Skeletal muscle tissue (tissue), 4 donors: Measurements from ENCODE around the gene PAM16. TPM values are rescaled to one million over a fixed set of nuclear protein-coding genes. Genes with fewer than 3 reads are reported as not detected.
"Not testable (repeated sequence)": the region's sequence is repeated elsewhere in the genome, so short reads cannot be mapped to it uniquely, and the experiment has no call there.

Experiments
- H3K27ac ChIP-seq: one replicate; pipeline ENCODE4 v1.7.0; 2013; ENCODE audit warnings: mild to moderate bottlenecking, low read depth, low read length, inconsistent platforms
- H3K27me3 ChIP-seq, 3 donors: one replicate each; pipeline ENCODE4 v1.7.0; 2013; ENCODE audit warnings: low read length in 3 of 3; ENCODE audit not compliant: control insufficient read depth in 3 of 3, insufficient read depth in 3 of 3
- H3K36me3 ChIP-seq, 3 donors: one replicate each; pipeline ENCODE4 v1.7.0; 2013; ENCODE audit warnings: low read length in 3 of 3; ENCODE audit not compliant: control insufficient read depth in 3 of 3, insufficient read depth in 3 of 3
- H3K4me1 ChIP-seq, 3 donors: one replicate each; pipeline ENCODE4 v1.7.0; 2013; ENCODE audit warnings: low read length in 3 of 3, mild to moderate bottlenecking in 3 of 3; ENCODE audit not compliant: control insufficient read depth in 3 of 3, insufficient read depth in 3 of 3
- H3K4me3 ChIP-seq, 3 donors: one replicate each; pipeline ENCODE4 v1.7.0; 2013; ENCODE audit warnings: low read length in 3 of 3
- H3K9ac ChIP-seq, 3 donors: one replicate each; pipeline ENCODE4 v1.7.0; 2013; ENCODE audit warnings: low read length in 3 of 3, mild to moderate bottlenecking in 3 of 3, moderate library complexity in 2 of 3, low read depth in 1 of 3
- H3K9me3 ChIP-seq, 3 donors: one replicate each; pipeline ENCODE4 v1.7.0; 2013; ENCODE audit warnings: low read length in 3 of 3; ENCODE audit not compliant: control insufficient read depth in 3 of 3
- total RNA-seq: library from RNA; depleted of rRNA; stranded (reverse); fragments of >200 nt; gene quantifications from one replicate; pipeline ENCODE4 v1.2.3, GENCODE V29; 2014
- donor health status: Osteomylitis.

PAM16 gene
- total RNA-seq, 1 donor from 2014 or later: 32.9 TPM

- Histone ChIP-seq H3K4me1 (peaks cover 0 to 4% (median 0%) of the 10 kb centered on the region in 3 donors), H3K4me3 (no peak overlapping the region), H3K27ac (no peak overlapping the region), H3K9me3 (no peaks in the 10 kb centered on the region), H3K36me3 (peaks cover 4 to 20% (median 11%) of the 10 kb centered on the region in 3 donors), H3K27me3 (peaks cover 0 to 4% (median 0%) of the 10 kb centered on the region in 3 donors), H3K9ac (no peak overlapping the region)
These were observed 16.2 kb downstream of the PAM16 start for GRCh38 chr16:4334724-4335495.

GRCh38 chr16:4333714-4334113 lies 17.4 kb downstream of the PAM16 start:
- H3K36me3 ChIP-seq: peaks cover 0 to 17% (median 9%) of the 10 kb centered on the region in 3 donors
- not testable (repeated sequence) for H3K27ac ChIP-seq, H3K4me3 ChIP-seq, H3K27me3 ChIP-seq, H3K9me3 ChIP-seq, H3K9ac ChIP-seq
- H3K4me1 ChIP-seq: peaks cover 8 to 12% (median 10%) of the 10 kb centered on the region in 3 donors

DNA sequence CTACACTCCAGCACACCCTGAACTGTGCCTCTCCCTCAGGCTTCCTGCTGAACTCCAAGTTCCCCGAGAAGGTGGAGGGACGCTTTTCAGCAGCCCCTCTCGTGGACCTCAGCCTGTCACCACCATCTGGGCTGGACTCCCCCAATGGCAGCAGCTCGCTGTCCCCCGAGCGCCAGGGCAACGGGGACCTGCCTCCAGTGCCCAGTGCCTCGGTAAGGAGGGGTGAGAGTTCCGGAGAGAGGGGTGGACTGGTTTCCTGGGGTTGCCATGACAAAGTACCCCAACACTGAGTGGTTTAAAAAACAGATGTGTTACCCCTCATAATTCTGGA lies 17.8 kb downstream of the PAM16 start:
- Histone ChIP-seq H3K27me3 (peaks cover 0 to 4% (median 0%) of the 10 kb centered on the region in 3 donors), H3K4me1 (peaks cover 12 to 17% (median 14%) of the 10 kb centered on the region in 3 donors), H3K9ac (no peak overlapping the region), H3K36me3 (peaks cover 0 to 17% (median 7%) of the 10 kb centered on the region in 3 donors), H3K9me3 (no peaks in the 10 kb centered on the region), H3K27ac (no peak overlapping the region), H3K4me3 (no peak overlapping the region)

DNA sequence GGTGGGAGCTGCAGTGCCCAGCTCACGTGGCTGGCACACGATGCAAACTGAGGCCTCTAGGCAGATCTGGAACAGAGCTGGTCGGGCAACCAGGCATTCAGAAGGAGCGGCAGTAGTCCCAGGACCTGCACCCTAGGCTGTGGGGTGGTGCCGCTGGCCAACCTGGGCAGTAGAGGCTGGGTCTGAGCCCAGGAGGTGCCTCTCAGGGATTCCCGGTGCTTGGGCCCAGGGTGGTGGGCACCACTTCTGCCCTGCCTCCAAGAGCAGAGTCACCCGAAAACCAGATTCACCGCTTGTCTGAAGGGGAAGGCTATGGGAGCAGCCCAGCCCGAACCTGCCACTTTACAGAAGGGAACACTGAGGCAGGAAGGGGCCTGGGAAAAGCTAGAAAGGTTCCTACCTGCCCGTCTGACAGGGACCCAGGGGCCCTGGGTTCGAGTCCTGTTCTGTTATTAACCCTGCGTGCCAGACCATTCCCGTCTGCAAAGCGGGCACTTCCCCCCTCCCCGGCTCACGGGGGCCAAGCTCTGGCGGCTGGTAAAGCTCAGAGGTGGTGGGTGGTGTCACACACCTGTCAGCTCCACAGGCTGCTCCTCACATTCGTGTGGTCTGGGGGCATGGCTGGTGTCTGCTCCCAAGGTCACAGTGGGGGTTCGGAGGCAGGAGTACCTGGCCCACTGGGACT lies 18.4 kb downstream of the PAM16 start:
- no peak overlapping the region for H3K4me3 ChIP-seq
- peaks cover 16 to 21% (median 19%) of the 10 kb centered on the region in 3 donors for H3K4me1 ChIP-seq
- peaks cover 0 to 4% (median 0%) of the 10 kb centered on the region in 3 donors for H3K27me3 ChIP-seq
- H3K9me3 ChIP-seq: no peaks in the 10 kb centered on the region
- peaks cover 0 to 17% (median 7%) of the 10 kb centered on the region in 3 donors for H3K36me3 ChIP-seq
- H3K27ac ChIP-seq: no peak overlapping the region
- no peak overlapping the region for H3K9ac ChIP-seq

GRCh38 chr16:4332083-4332482 lies 19.0 kb downstream of the PAM16 start:
- Histone ChIP-seq H3K27me3 (peaks cover 0 to 4% (median 0%) of the 10 kb centered on the region in 3 donors), H3K4me3 (no peak overlapping the region), H3K9me3 (no peaks in the 10 kb centered on the region), H3K36me3 (peaks cover 0 to 17% (median 7%) of the 10 kb centered on the region in 3 donors), H3K27ac (no peak overlapping the region), H3K9ac (no peak overlapping the region), H3K4me1 (peaks cover 17 to 24% (median 20%) of the 10 kb centered on the region in 3 donors)

DNA sequence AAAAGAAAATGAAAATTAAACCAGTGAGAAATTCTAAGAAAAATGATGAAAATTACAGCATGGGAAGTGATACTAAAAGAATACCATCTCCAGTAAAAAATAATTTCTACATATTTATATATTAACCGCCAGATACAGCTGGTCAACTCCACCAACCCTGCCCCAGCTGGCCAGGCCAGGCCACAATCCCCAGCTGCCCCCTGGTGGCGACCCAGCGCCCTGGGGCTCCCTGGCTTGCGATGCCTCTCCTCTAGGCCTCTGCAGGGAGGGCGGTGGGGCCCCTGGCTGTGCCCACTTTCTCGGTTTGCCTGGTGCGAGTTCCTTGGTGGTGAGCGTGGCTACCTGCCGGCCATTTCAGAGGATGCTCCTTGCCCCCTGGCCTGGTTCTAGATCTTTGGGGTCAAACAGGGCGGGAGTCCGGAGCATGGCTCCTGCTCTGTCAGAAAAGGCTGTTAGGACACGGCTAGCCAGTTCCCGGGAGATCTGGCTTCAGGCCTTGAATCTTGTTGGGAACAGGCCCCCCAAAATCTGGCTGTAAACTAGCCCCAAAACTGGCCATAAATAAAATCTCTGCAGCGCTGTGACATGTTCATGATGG lies 20.7 kb downstream of the PAM16 start:
- peaks cover 0 to 4% (median 0%) of the 10 kb centered on the region in 3 donors for H3K27me3 ChIP-seq
- no peak overlapping the region for H3K27ac ChIP-seq
- peaks cover 21 to 30% (median 22%) of the 10 kb centered on the region in 3 donors for H3K4me1 ChIP-seq
- H3K9ac ChIP-seq: no peak overlapping the region
- no peak overlapping the region for H3K4me3 ChIP-seq
- peaks cover 0 to 12% (median 4%) of the 10 kb centered on the region in 3 donors for H3K36me3 ChIP-seq
- no peaks in the 10 kb centered on the region for H3K9me3 ChIP-seq

- Histone ChIP-seq H3K36me3 (peaks cover 0 to 5% (median 4%) of the 10 kb centered on the region in 3 donors), H3K4me3 (peak overlapping the region in 1 of 3 donors; percentile 22), H3K4me1 (peaks cover 30 to 41% (median 32%) of the 10 kb centered on the region in 3 donors), H3K9ac (peak overlapping the region in 1 of 3 donors; percentile 77), H3K27ac (peak overlapping the region; percentile 66), H3K9me3 (no peaks in the 10 kb centered on the region), H3K27me3 (peaks cover 0 to 4% (median 0%) of the 10 kb centered on the region in 3 donors)
These were observed 22.0 kb downstream of the PAM16 start for GRCh38 chr16:4328782-4329775.

- H3K27ac ChIP-seq: peak overlapping the region; percentile 66
- H3K4me1 ChIP-seq: peaks cover 37 to 48% (median 37%) of the 10 kb centered on the region in 3 donors
- peak overlapping the region; percentile 57 to 77 (median 67) for H3K9ac ChIP-seq
- H3K4me3 ChIP-seq: peak overlapping the region; percentile 54 to 70 (median 61)
- H3K9me3 ChIP-seq: no peaks in the 10 kb centered on the region
- peaks cover 0 to 5% (median 4%) of the 10 kb centered on the region in 3 donors for H3K36me3 ChIP-seq
- H3K27me3 ChIP-seq: peaks cover 0 to 4% (median 0%) of the 10 kb centered on the region in 3 donors
These were observed 22.9 kb downstream of the PAM16 start for GRCh38 chr16:4328046-4328781.
